GM12891 (cell line): ENCODE measurements around the gene SPINT2.

Source experiments
- PAX5 ChIP-seq: IDR thresholded peaks from 2 replicates; pipeline ENCODE4 v1.6.1; 2011; ENCODE audit warnings: low read length, moderate library complexity, mild to moderate bottlenecking; ENCODE audit not compliant: insufficient read depth, severe bottlenecking
- POLR2A ChIP-seq: IDR thresholded peaks from 2 replicates; pipeline ENCODE4 v1.6.1; 2011; ENCODE audit warnings: low read depth, low read length, control low read depth
- POLR2AphosphoS5 ChIP-seq: IDR thresholded peaks from 2 replicates; pipeline ENCODE4 v1.6.1; 2011; ENCODE audit warnings: low read depth, low read length, control low read depth
- SPI1 ChIP-seq: IDR thresholded peaks from 2 replicates; pipeline ENCODE4 v1.6.1; 2011; ENCODE audit warnings: low read depth, low read length, control low read depth
- TAF1 ChIP-seq: IDR thresholded peaks from 2 replicates; pipeline ENCODE4 v1.6.1; 2011; ENCODE audit warnings: low read depth, low read length, control low read depth

DNA sequence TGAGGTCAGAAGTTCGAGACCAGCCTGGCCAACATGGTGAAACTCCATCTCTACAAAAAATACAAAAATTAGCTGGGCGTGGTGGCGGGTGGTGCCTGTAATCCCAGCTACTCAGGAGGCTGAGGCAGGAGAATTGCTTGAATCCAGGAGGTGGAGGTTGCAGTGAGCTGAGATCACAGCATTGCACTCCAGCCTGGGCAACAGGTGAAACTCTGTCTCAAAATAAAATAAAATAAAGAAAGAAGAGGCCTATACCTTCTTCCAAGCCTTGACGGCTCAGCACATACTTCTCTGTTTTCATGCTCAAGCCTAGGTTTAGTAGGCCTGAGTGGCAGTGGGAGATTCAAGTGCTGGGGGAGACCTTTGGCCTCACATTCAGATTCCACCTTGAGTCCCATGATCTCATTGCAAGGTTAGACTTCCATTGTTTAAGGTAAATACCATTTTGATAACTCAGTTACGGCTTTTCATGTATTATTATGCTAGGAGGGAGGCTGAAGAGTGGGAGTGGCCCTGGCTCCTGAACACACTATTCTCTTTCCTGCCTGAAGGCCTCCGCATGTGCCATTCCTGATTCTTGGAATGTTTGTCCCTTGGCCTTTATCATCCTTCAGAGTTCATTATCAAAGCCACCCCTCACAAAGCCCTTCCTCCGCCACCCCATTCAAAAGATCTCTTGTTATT is 1.6 kb upstream of the SPINT2 start:
- TF ChIP-seq POLR2A (no peak), POLR2AphosphoS5 (no peak), TAF1 (no peak), PAX5 (no peak), SPI1 (no peak)
